Activated naive CD8-positive, alpha-beta T cell treated with anti-CD3 and anti-CD28 coated beads for 36 hours (primary cell): Measurements from ENCODE around the gene TDP1. TPM values are rescaled to one million over a fixed set of nuclear protein-coding genes. Genes with fewer than 3 reads are reported as not detected.

ENCODE experiments used
- DNase-seq: peaks from one replicate; pipeline ENCODE4 v3.0.0; 2021
- H3K27ac Mint-ChIP-seq: one replicate; pipeline ENCODE4 v1.8.0; 2022; ENCODE audit warnings: mild to moderate bottlenecking, moderate library complexity, mixed read lengths
- H3K27me3 Mint-ChIP-seq: one replicate; pipeline ENCODE4 v1.8.0; 2022; ENCODE audit warnings: mild to moderate bottlenecking, mixed read lengths
- H3K36me3 Mint-ChIP-seq: one replicate; pipeline ENCODE4 v1.8.0; 2021; ENCODE audit warnings: mild to moderate bottlenecking, mixed read lengths
- H3K4me1 Mint-ChIP-seq: one replicate; pipeline ENCODE4 v1.8.0; 2021; ENCODE audit warnings: mixed read lengths
- H3K4me3 Mint-ChIP-seq: one replicate; pipeline ENCODE4 v1.8.0; 2022; ENCODE audit warnings: mild to moderate bottlenecking, moderate library complexity, mixed read lengths
- H3K9me3 Mint-ChIP-seq: one replicate; pipeline ENCODE4 v1.8.0; 2022; ENCODE audit warnings: mixed read lengths
- total RNA-seq, 2 experiments: library from RNA; stranded (reverse); gene quantifications; one replicate each; pipeline ENCODE4 v1.2.3, GENCODE V29; 2021

TDP1 gene
- total RNA-seq, 2 experiments from 2014 or later, result 88.4 to 96.8 TPM

GRCh38 chr14:90039253-90040010, 83.7 kb downstream of the TDP1 start:
- H3K4me3 Mint-ChIP-seq, result no peak overlapping the region
- peaks cover 65% of the 10 kb centered on the region for H3K36me3 Mint-ChIP-seq
- no peaks in the 10 kb centered on the region for H3K27me3 Mint-ChIP-seq
- H3K4me1 Mint-ChIP-seq, result peaks cover 5% of the 10 kb centered on the region
- no peak overlapping the region for H3K27ac Mint-ChIP-seq
- no peak for DNase-seq
- H3K9me3 Mint-ChIP-seq, result no peaks in the 10 kb centered on the region

- no peak for DNase-seq
- Mint-ChIP-seq H3K4me3 (no peak overlapping the region), H3K27me3 (no peaks in the 10 kb centered on the region), H3K27ac (no peak overlapping the region), H3K9me3 (no peaks in the 10 kb centered on the region), H3K4me1 (peaks cover 5% of the 10 kb centered on the region), H3K36me3 (peaks cover 62% of the 10 kb centered on the region)
These were observed 84.7 kb downstream of the TDP1 start for GRCh38 chr14:90040411-90040810.

GRCh38 chr14:90042496-90043252, 86.9 kb downstream of the TDP1 start:
- Mint-ChIP-seq H3K36me3 (peaks cover 63% of the 10 kb centered on the region), H3K4me1 (peaks cover 5% of the 10 kb centered on the region), H3K4me3 (no peak overlapping the region), H3K9me3 (peaks cover under 1% of the 10 kb centered on the region), H3K27me3 (no peaks in the 10 kb centered on the region), H3K27ac (no peak overlapping the region)
- no peak for DNase-seq

- Mint-ChIP-seq H3K9me3 (peaks cover 3% of the 10 kb centered on the region), H3K4me3 (no peak overlapping the region), H3K27me3 (no peaks in the 10 kb centered on the region), H3K36me3 (peaks cover 55% of the 10 kb centered on the region), H3K4me1 (peaks cover 5% of the 10 kb centered on the region), H3K27ac (no peak overlapping the region)
- no peak for DNase-seq
These were observed 89.9 kb downstream of the TDP1 start for GRCh38 chr14:90045616-90046015.

- Mint-ChIP-seq H3K36me3 (peaks cover 26% of the 10 kb centered on the region), H3K4me1 (no peaks in the 10 kb centered on the region), H3K27me3 (peaks cover 13% of the 10 kb centered on the region), H3K4me3 (no peak overlapping the region), H3K9me3 (peaks cover 3% of the 10 kb centered on the region), H3K27ac (no peak overlapping the region)
- DNase-seq, result no peak
These were observed 93.7 kb downstream of the TDP1 start for GRCh38 chr14:90049390-90049789.

- Mint-ChIP-seq H3K9me3 (peaks cover 3% of the 10 kb centered on the region), H3K27me3 (peaks cover 21% of the 10 kb centered on the region), H3K4me3 (no peak overlapping the region), H3K36me3 (peaks cover 23% of the 10 kb centered on the region), H3K27ac (no peak overlapping the region), H3K4me1 (no peaks in the 10 kb centered on the region)
- no peak for DNase-seq
These were observed 94.5 kb downstream of the TDP1 start for GRCh38 chr14:90050271-90050670.

GRCh38 chr14:90053044-90053443, 97.3 kb downstream of the TDP1 start:
- peaks cover 43% of the 10 kb centered on the region for H3K27me3 Mint-ChIP-seq
- H3K27ac Mint-ChIP-seq, result no peak overlapping the region
- no peaks in the 10 kb centered on the region for H3K4me1 Mint-ChIP-seq

GRCh38 chr14:90054803-90055202, 99.1 kb downstream of the TDP1 start:
- Mint-ChIP-seq H3K27ac (no peak overlapping the region), H3K27me3 (peaks cover 58% of the 10 kb centered on the region), H3K4me3 (no peak overlapping the region), H3K36me3 (no peaks in the 10 kb centered on the region), H3K4me1 (peaks cover 4% of the 10 kb centered on the region), H3K9me3 (no peaks in the 10 kb centered on the region)
- DNase-seq, result no peak

More at GRCh38 chr14:90053044-90053443, 97.3 kb downstream of the TDP1 start:
- Mint-ChIP-seq H3K9me3 (no peaks in the 10 kb centered on the region), H3K4me3 (no peak overlapping the region), H3K36me3 (peaks cover under 1% of the 10 kb centered on the region)
- no peak for DNase-seq

GRCh38 chr14:90056826-90057225, 101.1 kb downstream of the TDP1 start:
- H3K27ac Mint-ChIP-seq, result no peak overlapping the region
- no peaks in the 10 kb centered on the region for H3K36me3 Mint-ChIP-seq
- peaks cover 71% of the 10 kb centered on the region for H3K27me3 Mint-ChIP-seq
- peaks cover 9% of the 10 kb centered on the region for H3K4me1 Mint-ChIP-seq
- H3K4me3 Mint-ChIP-seq, result no peak overlapping the region
- H3K9me3 Mint-ChIP-seq, result no peaks in the 10 kb centered on the region
- no peak for DNase-seq

GRCh38 chr14:90058876-90059458, 103.2 kb downstream of the TDP1 start:
- H3K27me3 Mint-ChIP-seq, result peaks cover 81% of the 10 kb centered on the region
- no peaks in the 10 kb centered on the region for H3K9me3 Mint-ChIP-seq
- no peak for DNase-seq
- H3K36me3 Mint-ChIP-seq, result no peaks in the 10 kb centered on the region
- H3K27ac Mint-ChIP-seq, result no peak overlapping the region
- H3K4me1 Mint-ChIP-seq, result peaks cover 18% of the 10 kb centered on the region
- no peak overlapping the region for H3K4me3 Mint-ChIP-seq

- H3K4me1 Mint-ChIP-seq, result peaks cover 18% of the 10 kb centered on the region
- DNase-seq, result peak; percentile 70
- H3K9me3 Mint-ChIP-seq, result no peaks in the 10 kb centered on the region
- no peak overlapping the region for H3K27ac Mint-ChIP-seq
- H3K36me3 Mint-ChIP-seq, result no peaks in the 10 kb centered on the region
- H3K4me3 Mint-ChIP-seq, result peak overlapping the region; percentile 72
- H3K27me3 Mint-ChIP-seq, result peaks cover 79% of the 10 kb centered on the region
These were observed 104.7 kb downstream of the TDP1 start for GRCh38 chr14:90060312-90060964.

- Mint-ChIP-seq H3K36me3 (no peaks in the 10 kb centered on the region), H3K9me3 (no peaks in the 10 kb centered on the region), H3K4me1 (peaks cover 18% of the 10 kb centered on the region), H3K27me3 (peaks cover 80% of the 10 kb centered on the region), H3K4me3 (peak overlapping the region; percentile 37), H3K27ac (no peak overlapping the region)
- DNase-seq, result peak; percentile 9
These were observed 105.4 kb downstream of the TDP1 start for GRCh38 chr14:90060965-90061684.

- DNase-seq, result peak; percentile 6
- no peaks in the 10 kb centered on the region for H3K36me3 Mint-ChIP-seq
- H3K27me3 Mint-ChIP-seq, result peaks cover 77% of the 10 kb centered on the region
- H3K27ac Mint-ChIP-seq, result no peak within 1 kb of the TSS
- peaks cover 18% of the 10 kb centered on the region for H3K4me1 Mint-ChIP-seq
- peak within 1 kb of the TSS; percentile 75 for H3K4me3 Mint-ChIP-seq
- H3K9me3 Mint-ChIP-seq, result no peaks in the 10 kb centered on the region
These were observed 106.0 kb downstream of the TDP1 start, which contains the start of gene KCNK13 for GRCh38 chr14:90061685-90062126. Gene KCNK13, plus strand, starts transcription at chr14:90061994. Its CDS starts 212 bp downstream, at chr14:90062206.

- Mint-ChIP-seq H3K9me3 (no peaks in the 10 kb centered on the region), H3K4me3 (peak overlapping the region; percentile 74), H3K4me1 (peaks cover 18% of the 10 kb centered on the region), H3K27ac (no peak overlapping the region), H3K27me3 (peaks cover 78% of the 10 kb centered on the region), H3K36me3 (no peaks in the 10 kb centered on the region)
- peak; percentile 8 for DNase-seq
These were observed 106.5 kb downstream of the TDP1 start for GRCh38 chr14:90062127-90062794.
